ENCODE results near the gene IL34.
"Not testable (repeated sequence)": the region's sequence is repeated elsewhere in the genome, so short reads cannot be mapped to it uniquely, and the experiment has no call there.

Gene IL34

GRCh38 chr16:70646260-70647241 is at the start of gene IL34:
Gene IL34, plus strand, starts transcription at chr16:70646559. Its CDS starts 389 bp downstream, at chr16:70646948.
- DNase-seq: no peak

GRCh38 chr16:70597135-70597835 is 49.1 kb upstream of the IL34 start:
- DNase-seq: no peak

- no peak for DNase-seq
Observed at GRCh38 chr16:70598937-70599503, 47.3 kb upstream of the IL34 start.

GRCh38 chr16:70600730-70601129 is 45.6 kb upstream of the IL34 start:
- DNase-seq: no peak

- DNase-seq: no peak
Observed at GRCh38 chr16:70601576-70602575, 44.5 kb upstream of the IL34 start.

GRCh38 chr16:70602831-70603230 is 43.5 kb upstream of the IL34 start:
- DNase-seq: no peak

GRCh38 chr16:70604407-70605282 is 41.7 kb upstream of the IL34 start:
- no peak for DNase-seq

GRCh38 chr16:70605283-70605657 is 41.1 kb upstream of the IL34 start:
- no peak for DNase-seq

GRCh38 chr16:70608521-70608920 is 37.8 kb upstream of the IL34 start:
- DNase-seq: no peak

GRCh38 chr16:70610273-70611223 is 35.8 kb upstream of the IL34 start:
- DNase-seq: no peak

- no peak for DNase-seq
Observed at GRCh38 chr16:70611224-70611598, 35.1 kb upstream of the IL34 start.

- no peak for DNase-seq
Observed at GRCh38 chr16:70611785-70612303, 34.5 kb upstream of the IL34 start.

GRCh38 chr16:70612931-70613330 is 33.4 kb upstream of the IL34 start:
- DNase-seq: no peak

GRCh38 chr16:70614208-70614951 is 32.0 kb upstream of the IL34 start:
- no peak for DNase-seq

GRCh38 chr16:70615945-70616344 is 30.4 kb upstream of the IL34 start:
- DNase-seq: no peak

GRCh38 chr16:70621864-70622263 is 24.5 kb upstream of the IL34 start:
- not testable (repeated sequence) for DNase-seq

GRCh38 chr16:70627696-70628095 is 18.7 kb upstream of the IL34 start:
- DNase-seq: no peak

- DNase-seq: no peak
Observed at GRCh38 chr16:70630960-70631745, 15.2 kb upstream of the IL34 start.
